KMS-11 (cell line): ENCODE results near the gene UBE2D2.
"Not testable (repeated sequence)": the region's sequence is repeated elsewhere in the genome, so short reads cannot be mapped to it uniquely, and the experiment has no call there.

Experiments used
- H2AFZ ChIP-seq: fragments of 200-600 bp; sonication (generic); 2 replicates; pipeline ENCODE4 v1.6.1; 2016; ENCODE audit warnings: antibody characterized with exemption, mixed run types, low read depth
- H3K27ac ChIP-seq: fragments of 200-600 bp; sonication (generic); 2 replicates; pipeline ENCODE4 v1.6.1; 2016; ENCODE audit warnings: mild to moderate bottlenecking, mixed run types
- H3K27me3 ChIP-seq: fragments of 200-600 bp; sonication (generic); 2 replicates; pipeline ENCODE4 v1.6.1; 2017; ENCODE audit warnings: mild to moderate bottlenecking, low read depth, mixed run types, moderate library complexity; ENCODE audit not compliant: insufficient read depth
- H3K36me3 ChIP-seq: fragments of 200-600 bp; sonication (generic); 2 replicates; pipeline ENCODE4 v1.6.1; 2017; ENCODE audit warnings: mild to moderate bottlenecking, mixed run types; ENCODE audit not compliant: insufficient read depth
- H3K4me1 ChIP-seq: fragments of 200-600 bp; sonication (generic); 2 replicates; pipeline ENCODE4 v1.6.1; 2016; ENCODE audit warnings: mild to moderate bottlenecking, low read depth, mixed run types; ENCODE audit not compliant: poor library complexity, severe bottlenecking
- H3K4me2 ChIP-seq: fragments of 200-600 bp; sonication (generic); 2 replicates; pipeline ENCODE4 v1.7.0; 2016; ENCODE audit warnings: mild to moderate bottlenecking, mixed run types
- H3K4me3 ChIP-seq: fragments of 200-600 bp; sonication (generic); IDR thresholded peaks from 2 replicates; pipeline ENCODE4 v1.6.1; 2017; ENCODE audit warnings: low read depth, low read length, mixed read lengths; ENCODE audit not compliant: insufficient read depth
- H3K79me2 ChIP-seq: fragments of 200-600 bp; sonication (generic); 2 replicates; pipeline ENCODE4 v1.6.1; 2016; ENCODE audit warnings: low read depth, mixed run types; ENCODE audit not compliant: insufficient read depth
- H3K9ac ChIP-seq: fragments of 200-600 bp; sonication (generic); 2 replicates; pipeline ENCODE4 v1.6.1; 2016; ENCODE audit warnings: mild to moderate bottlenecking, mixed run types
- H4K20me1 ChIP-seq: fragments of 200-600 bp; sonication (generic); 2 replicates; pipeline ENCODE4 v1.6.1; 2016; ENCODE audit warnings: mild to moderate bottlenecking, mixed run types; ENCODE audit not compliant: insufficient read depth
- TF ChIP-seq, protein P1 (sequence below): fragments of 200-600 bp; sonication (generic); conservative IDR thresholded peaks from 2 replicates; pipeline ENCODE4 v1.6.1; 2017; ENCODE audit warnings: low read depth, mild to moderate bottlenecking, antibody characterized with exemption, low read length, moderate library complexity, mixed read lengths

The UBE2D2 gene

DNA sequence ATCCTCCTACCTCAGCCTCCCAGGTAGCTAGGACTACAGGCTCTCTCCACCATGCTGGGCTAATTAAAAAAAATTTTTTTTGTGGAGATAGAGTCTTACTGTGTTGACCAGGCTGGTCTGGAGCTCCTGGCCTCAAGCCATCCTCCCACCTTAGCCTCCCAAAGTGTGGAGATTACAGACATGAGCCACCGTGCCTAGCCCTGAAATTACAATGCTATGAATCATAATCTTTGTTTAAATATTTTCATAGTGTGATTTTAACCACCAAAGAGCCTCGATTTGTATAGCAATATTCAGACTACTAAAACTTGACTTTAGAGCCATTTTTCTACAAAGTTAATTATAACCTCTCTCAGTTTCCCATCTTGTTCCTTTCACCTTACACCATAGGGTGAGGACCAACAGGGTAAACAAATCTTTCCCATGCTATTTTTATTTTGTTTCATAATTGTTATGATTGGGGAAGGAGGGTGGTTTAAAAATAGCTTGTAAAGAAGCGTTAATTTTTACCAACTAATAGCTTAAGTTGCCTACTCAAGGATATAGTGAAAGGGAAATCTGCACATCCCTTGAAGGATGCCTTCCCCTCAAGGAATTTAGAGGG is 32.7 kb downstream of the UBE2D2 start:
- Histone ChIP-seq H3K27ac (no peak overlapping the region), H3K4me2 (no peak overlapping the region), H3K36me3 (no peaks in the 10 kb centered on the region), H3K9ac (no peak overlapping the region), H3K27me3 (no peaks in the 10 kb centered on the region), H3K4me1 (peaks cover 36% of the 10 kb centered on the region), H4K20me1 (0 out of 2 replicates have a peak, but pooled peaks cover 2% of the 10 kb centered on the region), H2AFZ (no peak overlapping the region), H3K4me3 (no peak overlapping the region), H3K79me2 (peaks cover 94% of the 10 kb centered on the region)
- TF ChIP-seq, protein P1, sequence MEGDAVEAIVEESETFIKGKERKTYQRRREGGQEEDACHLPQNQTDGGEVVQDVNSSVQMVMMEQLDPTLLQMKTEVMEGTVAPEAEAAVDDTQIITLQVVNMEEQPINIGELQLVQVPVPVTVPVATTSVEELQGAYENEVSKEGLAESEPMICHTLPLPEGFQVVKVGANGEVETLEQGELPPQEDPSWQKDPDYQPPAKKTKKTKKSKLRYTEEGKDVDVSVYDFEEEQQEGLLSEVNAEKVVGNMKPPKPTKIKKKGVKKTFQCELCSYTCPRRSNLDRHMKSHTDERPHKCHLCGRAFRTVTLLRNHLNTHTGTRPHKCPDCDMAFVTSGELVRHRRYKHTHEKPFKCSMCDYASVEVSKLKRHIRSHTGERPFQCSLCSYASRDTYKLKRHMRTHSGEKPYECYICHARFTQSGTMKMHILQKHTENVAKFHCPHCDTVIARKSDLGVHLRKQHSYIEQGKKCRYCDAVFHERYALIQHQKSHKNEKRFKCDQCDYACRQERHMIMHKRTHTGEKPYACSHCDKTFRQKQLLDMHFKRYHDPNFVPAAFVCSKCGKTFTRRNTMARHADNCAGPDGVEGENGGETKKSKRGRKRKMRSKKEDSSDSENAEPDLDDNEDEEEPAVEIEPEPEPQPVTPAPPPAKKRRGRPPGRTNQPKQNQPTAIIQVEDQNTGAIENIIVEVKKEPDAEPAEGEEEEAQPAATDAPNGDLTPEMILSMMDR: no peak

DNA sequence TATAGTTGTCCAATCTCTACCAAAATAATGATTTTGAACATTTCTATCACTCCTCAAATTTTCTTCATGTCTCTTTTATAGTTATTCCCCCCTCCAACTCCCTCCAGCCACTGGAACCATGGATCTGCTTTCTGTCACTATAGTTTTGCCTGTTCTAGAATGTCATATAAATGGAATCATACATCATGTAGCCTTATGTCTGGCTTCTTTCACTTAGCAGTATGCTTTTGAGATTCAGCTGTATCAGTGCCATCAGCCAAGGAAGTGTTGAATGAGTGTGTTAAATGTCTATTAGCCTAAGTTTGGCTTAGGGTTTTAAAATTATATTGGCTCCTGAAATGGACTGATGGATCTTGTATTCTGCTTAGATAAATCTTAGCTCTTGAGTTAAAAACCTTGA is 36.0 kb downstream of the UBE2D2 start:
- peaks cover 18% of the 10 kb centered on the region for H3K4me1 ChIP-seq
- no peaks in the 10 kb centered on the region for H4K20me1 ChIP-seq
- H3K36me3 ChIP-seq: peaks cover 3% of the 10 kb centered on the region; the same call in 1 of the 2 replicates

DNA sequence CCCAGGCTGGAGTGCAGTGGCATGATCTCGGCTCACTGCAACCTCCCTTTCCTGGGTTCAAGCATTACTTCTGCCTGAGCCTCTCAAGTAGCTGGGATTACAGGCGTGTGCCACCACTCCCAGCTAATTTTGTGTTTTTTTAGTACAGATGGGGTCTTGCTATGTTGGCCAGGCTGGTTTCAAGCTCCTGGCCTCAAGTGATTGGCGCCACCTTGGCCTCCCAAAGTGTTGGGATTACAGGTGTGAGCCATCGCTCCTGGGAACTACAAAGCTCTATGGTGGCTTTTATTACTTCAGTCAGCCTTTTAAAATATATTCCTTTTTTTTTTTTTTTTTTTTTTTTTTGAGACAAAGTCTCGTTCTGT is 37.4 kb downstream of the UBE2D2 start:
- not testable (repeated sequence) for H3K4me2 ChIP-seq, H3K36me3 ChIP-seq, H3K9ac ChIP-seq, H3K27ac ChIP-seq, H3K27me3 ChIP-seq, H4K20me1 ChIP-seq, H2AFZ ChIP-seq, H3K4me3 ChIP-seq, H3K4me1 ChIP-seq
- peaks cover 74% of the 10 kb centered on the region for H3K79me2 ChIP-seq

More for the DNA sequence above, 36.0 kb downstream of the UBE2D2 start:
- TF ChIP-seq, protein P1: no peak
- Histone ChIP-seq H3K4me3 (no peak overlapping the region), H2AFZ (no peak overlapping the region), H3K9ac (no peak overlapping the region), H3K27me3 (no peaks in the 10 kb centered on the region), H3K79me2 (peaks cover 79% of the 10 kb centered on the region), H3K4me2 (no peak overlapping the region), H3K27ac (no peak overlapping the region)

DNA sequence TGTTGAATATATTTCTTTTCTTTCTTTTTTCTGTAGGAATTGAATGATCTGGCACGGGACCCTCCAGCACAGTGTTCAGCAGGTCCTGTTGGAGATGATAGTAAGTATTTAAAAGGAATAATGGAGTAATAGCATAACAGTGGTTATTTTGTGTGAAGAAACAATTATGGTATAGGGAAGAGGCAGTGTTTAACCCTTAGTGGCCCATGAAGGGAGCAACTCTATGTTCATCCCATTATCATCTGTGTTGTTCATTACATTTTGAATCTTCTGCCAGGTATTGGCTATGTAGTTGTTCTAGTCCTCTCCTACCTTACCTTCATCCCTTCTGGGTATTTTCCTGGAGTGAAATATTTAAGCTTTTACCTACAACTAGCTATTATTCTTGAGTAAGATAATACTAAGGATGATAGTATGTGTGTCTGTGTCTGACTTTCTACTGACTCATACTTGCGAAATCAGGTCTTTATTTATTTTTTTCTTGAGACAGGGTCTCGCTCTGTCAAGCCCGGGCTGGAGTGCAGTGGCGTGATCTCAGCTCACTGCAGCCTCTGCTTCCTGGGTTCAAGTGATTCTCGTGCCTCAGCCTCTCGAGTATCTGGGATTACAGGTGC is 39.3 kb downstream of the UBE2D2 start:
- Histone ChIP-seq H3K4me1 (no peaks in the 10 kb centered on the region), H3K36me3 (peaks cover 9% of the 10 kb centered on the region; the same call in 1 of the 2 replicates), H3K27ac (no peak overlapping the region), H2AFZ (no peak overlapping the region), H3K4me3 (no peak overlapping the region), H3K79me2 (peaks cover 62% of the 10 kb centered on the region), H3K9ac (no peak overlapping the region), H3K27me3 (no peaks in the 10 kb centered on the region), H4K20me1 (no peaks in the 10 kb centered on the region), H3K4me2 (no peak overlapping the region)
- TF ChIP-seq, protein P1: no peak

DNA sequence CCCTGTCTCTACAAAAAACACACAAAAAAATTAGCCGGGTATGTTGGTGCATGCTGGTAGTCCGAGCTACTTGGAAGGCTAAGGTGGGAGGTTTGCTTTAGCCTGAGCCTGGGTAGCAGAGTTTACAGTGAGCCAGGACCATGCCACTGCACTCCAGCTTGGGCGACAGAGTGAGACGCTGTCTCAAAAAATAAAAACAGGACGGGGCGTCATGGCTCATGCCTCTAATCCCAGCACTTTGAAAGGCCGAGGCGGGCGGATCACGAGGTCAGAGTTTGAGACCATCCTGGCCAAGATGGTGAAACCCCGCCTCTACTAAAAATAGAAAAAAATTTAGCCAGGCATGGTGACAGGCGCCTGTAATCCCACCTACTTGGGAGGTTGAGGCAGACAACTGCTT is 40.3 kb downstream of the UBE2D2 start:
- no peak overlapping the region for H2AFZ ChIP-seq
- H3K4me3 ChIP-seq: no peak overlapping the region
- TF ChIP-seq, protein P1: no peak
- no peaks in the 10 kb centered on the region for H4K20me1 ChIP-seq
- H3K9ac ChIP-seq: no peak overlapping the region
- peaks cover 9% of the 10 kb centered on the region; the same call in 1 of the 2 replicates for H3K36me3 ChIP-seq
- no peak overlapping the region for H3K4me2 ChIP-seq
- H3K79me2 ChIP-seq: peaks cover 56% of the 10 kb centered on the region; the same call in 1 of the 2 replicates
- no peaks in the 10 kb centered on the region for H3K4me1 ChIP-seq
- no peaks in the 10 kb centered on the region for H3K27me3 ChIP-seq
- no peak overlapping the region for H3K27ac ChIP-seq

DNA sequence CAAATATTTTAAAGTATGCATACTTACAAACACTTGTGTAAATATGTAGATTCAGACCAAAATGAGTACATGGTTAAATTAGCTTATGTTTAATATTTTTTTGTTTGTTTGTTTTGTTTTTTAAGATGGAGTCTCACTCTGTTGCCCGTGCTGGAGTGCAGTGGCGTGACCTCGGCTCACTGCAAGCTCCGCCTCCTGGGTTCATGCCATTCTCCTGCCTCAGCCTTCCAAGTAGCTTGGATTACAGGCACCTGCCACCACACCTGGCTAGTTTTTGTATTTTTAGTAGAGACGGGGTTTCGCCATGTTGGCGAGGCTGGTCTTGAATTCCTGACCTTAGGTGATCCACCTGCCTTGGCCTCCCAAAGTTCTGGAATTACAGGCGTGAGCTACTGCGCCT is 40.8 kb downstream of the UBE2D2 start:
- H3K79me2 ChIP-seq: peaks cover 54% of the 10 kb centered on the region; the same call in 1 of the 2 replicates

More for the DNA sequence above, 40.8 kb downstream of the UBE2D2 start:
- not testable (repeated sequence) for H3K4me2 ChIP-seq, H3K36me3 ChIP-seq, H3K27me3 ChIP-seq, H3K4me1 ChIP-seq, H3K9ac ChIP-seq, H3K4me3 ChIP-seq, H3K27ac ChIP-seq, H2AFZ ChIP-seq, H4K20me1 ChIP-seq
